GM12878 (cell line): ENCODE data around the gene TMEM127. TPM values are rescaled to one million over a fixed set of nuclear protein-coding genes. Genes with fewer than 3 reads are reported as not detected.

Source experiments
- BACH1 ChIP-seq: fragments of 450-650 bp; IDR thresholded peaks from 2 replicates; pipeline ENCODE4 v1.6.1; 2017; ENCODE audit warnings: mild to moderate bottlenecking, borderline replicate concordance
- BCL11A ChIP-seq: IDR thresholded peaks from 2 replicates; pipeline ENCODE4 v1.6.1; 2011; ENCODE audit warnings: low read depth, low read length
- CBX3 ChIP-seq: fragments of 200-600 bp; sonication (generic); IDR thresholded peaks from 2 replicates; pipeline ENCODE4 v1.6.1; 2016; ENCODE audit warnings: low read depth, borderline replicate concordance
- CHD1 ChIP-seq: IDR thresholded peaks from 2 replicates; pipeline ENCODE4 v1.6.1; 2012; ENCODE audit warnings: low read depth, low read length, improper control_type of control experiment
- HCFC1 ChIP-seq: fragments of 150-350 bp; IDR thresholded peaks from 2 replicates; pipeline ENCODE4 v1.6.1; 2014; ENCODE audit warnings: low read length
- MYC ChIP-seq: IDR thresholded peaks from 2 replicates; pipeline ENCODE4 v1.6.1; 2011; ENCODE audit warnings: mild to moderate bottlenecking, low read length, moderate library complexity, inconsistent platforms; ENCODE audit not compliant: insufficient read depth, insufficient replicate concordance, insufficient read length, severe bottlenecking
- PAX8 ChIP-seq: fragments of 450-650 bp; IDR thresholded peaks from 2 replicates; pipeline ENCODE4 v1.6.1; 2017; ENCODE audit warnings: mild to moderate bottlenecking, moderate library complexity
- SIN3A ChIP-seq: IDR thresholded peaks from 2 replicates; pipeline ENCODE4 v1.6.1; 2012; ENCODE audit warnings: low read depth, low read length, improper control_type of control experiment
- SRF ChIP-seq, 2 experiments: IDR thresholded peaks; 2 replicates each; pipeline ENCODE4 v1.6.1; 2011; ENCODE audit warnings: low read depth in 2 of 2, low read length in 2 of 2, mild to moderate bottlenecking in 1 of 2, moderate library complexity in 1 of 2
- TARDBP ChIP-seq: IDR thresholded peaks from 2 replicates; pipeline ENCODE4 v1.6.1; 2016; ENCODE audit warnings: borderline replicate concordance
- ZNF217 ChIP-seq: fragments of 450-650 bp; IDR thresholded peaks from 2 replicates; pipeline ENCODE4 v1.6.1; 2017; ENCODE audit warnings: antibody characterized with exemption, mild to moderate bottlenecking
- polyA plus RNA-seq, 11 experiments: library from polyadenylated mRNA; depleted of rRNA in 4 of 11; unstranded in 6 of 11; stranded (reverse) in 5 of 11; fragments of >200 nt; fragmentation: Nextera tagmentation in 4 of 11; fragmentation: Illumina TruSeq in 1 of 11; extraction: Ambion mirVana in 4 of 11; extraction: Trizol in 1 of 11; gene quantifications; 1 replicate in 1 of 11; 2 replicates in 10 of 11; pipeline versions ENCODE4 v1.2.1 to v1.2.3, GENCODE V29; 2011 to 2016; ENCODE audit warnings: inconsistent platforms in 2 of 11, missing spikeins in 2 of 11, low read depth in 1 of 11
- total RNA-seq, 4 experiments: library from RNA; depleted of rRNA in 3 of 4; stranded (reverse); fragments of >200 nt in 3 of 4; fragmentation: Illumina TruSeq in 1 of 4; extraction: Trizol in 1 of 4; gene quantifications; 2 replicates each; pipeline versions ENCODE4 v1.2.1 to v1.2.3, GENCODE V29; 2013 to 2021
- TF ChIP-seq, protein P1 (sequence below): IDR thresholded peaks from 2 replicates; pipeline ENCODE4 v1.6.1; 2012; ENCODE audit warnings: improper control_type of control experiment, low read depth, low read length; ENCODE audit not compliant: insufficient replicate concordance
- TF ChIP-seq, protein P2 (sequence below): fragments of 450-650 bp; IDR thresholded peaks from 2 replicates; pipeline ENCODE4 v1.6.1; 2016; ENCODE audit warnings: mild to moderate bottlenecking, moderate library complexity, borderline replicate concordance
- TF ChIP-seq, protein P3 (sequence below): fragments of 150-350 bp; IDR thresholded peaks from 2 replicates; pipeline ENCODE4 v1.6.1; 2016; ENCODE audit warnings: low read depth, low read length
- TF ChIP-seq, protein P4 (sequence below): IDR thresholded peaks from 2 replicates; pipeline ENCODE4 v1.6.1; 2011; ENCODE audit warnings: low read depth, mild to moderate bottlenecking, low read length, moderate library complexity, borderline replicate concordance; ENCODE audit errors: extremely low read depth
- TF ChIP-seq, protein P5 (sequence below): IDR thresholded peaks from 2 replicates; pipeline ENCODE4 v1.6.1; 2012; ENCODE audit warnings: low read depth, low read length, improper control_type of control experiment

The TMEM127 gene
- total and polyA plus RNA-seq, 10 of the 15 experiments (the other 5 are each of a cell fraction or from before 2014, with no cell fraction given): 2.6 to 27.2 (median 17.7) TPM

DNA sequence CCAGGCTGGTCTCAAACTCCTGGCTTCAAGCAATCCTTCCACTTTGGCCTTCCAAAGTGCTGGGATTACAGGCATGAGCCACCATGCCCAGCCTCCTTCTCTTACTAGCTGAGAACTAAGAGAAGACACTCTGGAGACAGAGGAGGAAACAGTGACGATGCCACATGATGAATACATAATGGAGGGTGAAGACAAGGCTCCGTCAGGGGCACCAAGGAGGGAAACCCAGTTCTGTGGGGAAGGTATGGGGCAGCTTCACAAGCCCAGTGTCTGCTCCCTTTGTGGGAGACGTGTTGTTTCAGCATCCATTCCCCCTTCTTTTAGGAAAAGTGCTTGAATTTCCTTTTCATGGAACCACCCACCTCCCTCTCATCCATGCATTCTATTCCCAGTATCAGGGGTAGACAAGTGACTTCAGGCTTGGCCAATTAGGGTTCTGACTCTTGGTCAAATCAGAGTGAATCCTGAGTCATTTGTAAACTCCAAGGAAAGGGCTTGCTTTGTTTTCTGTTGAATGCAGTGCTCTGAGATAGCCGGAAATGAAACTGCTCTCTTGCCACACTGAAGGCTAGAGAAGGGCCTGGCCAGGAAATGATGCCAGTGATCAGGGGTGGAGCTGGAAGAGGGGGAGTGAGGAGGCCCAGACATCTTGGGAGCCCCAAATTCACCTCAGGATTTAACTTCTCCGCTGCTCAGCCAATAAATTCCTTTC is 23.7 kb downstream of the TMEM127 start (continued):
- TF ChIP-seq, protein P1, sequence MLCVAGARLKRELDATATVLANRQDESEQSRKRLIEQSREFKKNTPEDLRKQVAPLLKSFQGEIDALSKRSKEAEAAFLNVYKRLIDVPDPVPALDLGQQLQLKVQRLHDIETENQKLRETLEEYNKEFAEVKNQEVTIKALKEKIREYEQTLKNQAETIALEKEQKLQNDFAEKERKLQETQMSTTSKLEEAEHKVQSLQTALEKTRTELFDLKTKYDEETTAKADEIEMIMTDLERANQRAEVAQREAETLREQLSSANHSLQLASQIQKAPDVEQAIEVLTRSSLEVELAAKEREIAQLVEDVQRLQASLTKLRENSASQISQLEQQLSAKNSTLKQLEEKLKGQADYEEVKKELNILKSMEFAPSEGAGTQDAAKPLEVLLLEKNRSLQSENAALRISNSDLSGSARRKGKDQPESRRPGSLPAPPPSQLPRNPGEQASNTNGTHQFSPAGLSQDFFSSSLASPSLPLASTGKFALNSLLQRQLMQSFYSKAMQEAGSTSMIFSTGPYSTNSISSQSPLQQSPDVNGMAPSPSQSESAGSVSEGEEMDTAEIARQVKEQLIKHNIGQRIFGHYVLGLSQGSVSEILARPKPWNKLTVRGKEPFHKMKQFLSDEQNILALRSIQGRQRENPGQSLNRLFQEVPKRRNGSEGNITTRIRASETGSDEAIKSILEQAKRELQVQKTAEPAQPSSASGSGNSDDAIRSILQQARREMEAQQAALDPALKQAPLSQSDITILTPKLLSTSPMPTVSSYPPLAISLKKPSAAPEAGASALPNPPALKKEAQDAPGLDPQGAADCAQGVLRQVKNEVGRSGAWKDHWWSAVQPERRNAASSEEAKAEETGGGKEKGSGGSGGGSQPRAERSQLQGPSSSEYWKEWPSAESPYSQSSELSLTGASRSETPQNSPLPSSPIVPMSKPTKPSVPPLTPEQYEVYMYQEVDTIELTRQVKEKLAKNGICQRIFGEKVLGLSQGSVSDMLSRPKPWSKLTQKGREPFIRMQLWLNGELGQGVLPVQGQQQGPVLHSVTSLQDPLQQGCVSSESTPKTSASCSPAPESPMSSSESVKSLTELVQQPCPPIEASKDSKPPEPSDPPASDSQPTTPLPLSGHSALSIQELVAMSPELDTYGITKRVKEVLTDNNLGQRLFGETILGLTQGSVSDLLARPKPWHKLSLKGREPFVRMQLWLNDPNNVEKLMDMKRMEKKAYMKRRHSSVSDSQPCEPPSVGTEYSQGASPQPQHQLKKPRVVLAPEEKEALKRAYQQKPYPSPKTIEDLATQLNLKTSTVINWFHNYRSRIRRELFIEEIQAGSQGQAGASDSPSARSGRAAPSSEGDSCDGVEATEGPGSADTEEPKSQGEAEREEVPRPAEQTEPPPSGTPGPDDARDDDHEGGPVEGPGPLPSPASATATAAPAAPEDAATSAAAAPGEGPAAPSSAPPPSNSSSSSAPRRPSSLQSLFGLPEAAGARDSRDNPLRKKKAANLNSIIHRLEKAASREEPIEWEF: no peak
- TF ChIP-seq, protein P2, sequence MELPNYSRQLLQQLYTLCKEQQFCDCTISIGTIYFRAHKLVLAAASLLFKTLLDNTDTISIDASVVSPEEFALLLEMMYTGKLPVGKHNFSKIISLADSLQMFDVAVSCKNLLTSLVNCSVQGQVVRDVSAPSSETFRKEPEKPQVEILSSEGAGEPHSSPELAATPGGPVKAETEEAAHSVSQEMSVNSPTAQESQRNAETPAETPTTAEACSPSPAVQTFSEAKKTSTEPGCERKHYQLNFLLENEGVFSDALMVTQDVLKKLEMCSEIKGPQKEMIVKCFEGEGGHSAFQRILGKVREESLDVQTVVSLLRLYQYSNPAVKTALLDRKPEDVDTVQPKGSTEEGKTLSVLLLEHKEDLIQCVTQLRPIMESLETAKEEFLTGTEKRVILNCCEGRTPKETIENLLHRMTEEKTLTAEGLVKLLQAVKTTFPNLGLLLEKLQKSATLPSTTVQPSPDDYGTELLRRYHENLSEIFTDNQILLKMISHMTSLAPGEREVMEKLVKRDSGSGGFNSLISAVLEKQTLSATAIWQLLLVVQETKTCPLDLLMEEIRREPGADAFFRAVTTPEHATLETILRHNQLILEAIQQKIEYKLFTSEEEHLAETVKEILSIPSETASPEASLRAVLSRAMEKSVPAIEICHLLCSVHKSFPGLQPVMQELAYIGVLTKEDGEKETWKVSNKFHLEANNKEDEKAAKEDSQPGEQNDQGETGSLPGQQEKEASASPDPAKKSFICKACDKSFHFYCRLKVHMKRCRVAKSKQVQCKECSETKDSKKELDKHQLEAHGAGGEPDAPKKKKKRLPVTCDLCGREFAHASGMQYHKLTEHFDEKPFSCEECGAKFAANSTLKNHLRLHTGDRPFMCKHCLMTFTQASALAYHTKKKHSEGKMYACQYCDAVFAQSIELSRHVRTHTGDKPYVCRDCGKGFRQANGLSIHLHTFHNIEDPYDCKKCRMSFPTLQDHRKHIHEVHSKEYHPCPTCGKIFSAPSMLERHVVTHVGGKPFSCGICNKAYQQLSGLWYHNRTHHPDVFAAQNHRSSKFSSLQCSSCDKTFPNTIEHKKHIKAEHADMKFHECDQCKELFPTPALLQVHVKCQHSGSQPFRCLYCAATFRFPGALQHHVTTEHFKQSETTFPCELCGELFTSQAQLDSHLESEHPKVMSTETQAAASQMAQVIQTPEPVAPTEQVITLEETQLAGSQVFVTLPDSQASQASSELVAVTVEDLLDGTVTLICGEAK: peak; percentile 45; the same call in 1 of the 2 replicates
- TF ChIP-seq BACH1: 0 out of 2 replicates have a peak, but pooled peaks have one; percentile 57
- TF ChIP-seq PAX8: no peak
- no peak for TF ChIP-seq SIN3A
- 0 out of 2 replicates have a peak, but pooled peaks have one; percentile 39 for TF ChIP-seq BCL11A
- no peak for TF ChIP-seq HCFC1
- TF ChIP-seq TARDBP: no peak
- TF ChIP-seq, protein P3, sequence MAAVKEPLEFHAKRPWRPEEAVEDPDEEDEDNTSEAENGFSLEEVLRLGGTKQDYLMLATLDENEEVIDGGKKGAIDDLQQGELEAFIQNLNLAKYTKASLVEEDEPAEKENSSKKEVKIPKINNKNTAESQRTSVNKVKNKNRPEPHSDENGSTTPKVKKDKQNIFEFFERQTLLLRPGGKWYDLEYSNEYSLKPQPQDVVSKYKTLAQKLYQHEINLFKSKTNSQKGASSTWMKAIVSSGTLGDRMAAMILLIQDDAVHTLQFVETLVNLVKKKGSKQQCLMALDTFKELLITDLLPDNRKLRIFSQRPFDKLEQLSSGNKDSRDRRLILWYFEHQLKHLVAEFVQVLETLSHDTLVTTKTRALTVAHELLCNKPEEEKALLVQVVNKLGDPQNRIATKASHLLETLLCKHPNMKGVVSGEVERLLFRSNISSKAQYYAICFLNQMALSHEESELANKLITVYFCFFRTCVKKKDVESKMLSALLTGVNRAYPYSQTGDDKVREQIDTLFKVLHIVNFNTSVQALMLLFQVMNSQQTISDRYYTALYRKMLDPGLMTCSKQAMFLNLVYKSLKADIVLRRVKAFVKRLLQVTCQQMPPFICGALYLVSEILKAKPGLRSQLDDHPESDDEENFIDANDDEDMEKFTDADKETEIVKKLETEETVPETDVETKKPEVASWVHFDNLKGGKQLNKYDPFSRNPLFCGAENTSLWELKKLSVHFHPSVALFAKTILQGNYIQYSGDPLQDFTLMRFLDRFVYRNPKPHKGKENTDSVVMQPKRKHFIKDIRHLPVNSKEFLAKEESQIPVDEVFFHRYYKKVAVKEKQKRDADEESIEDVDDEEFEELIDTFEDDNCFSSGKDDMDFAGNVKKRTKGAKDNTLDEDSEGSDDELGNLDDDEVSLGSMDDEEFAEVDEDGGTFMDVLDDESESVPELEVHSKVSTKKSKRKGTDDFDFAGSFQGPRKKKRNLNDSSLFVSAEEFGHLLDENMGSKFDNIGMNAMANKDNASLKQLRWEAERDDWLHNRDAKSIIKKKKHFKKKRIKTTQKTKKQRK: no peak
- TF ChIP-seq, protein P4, sequence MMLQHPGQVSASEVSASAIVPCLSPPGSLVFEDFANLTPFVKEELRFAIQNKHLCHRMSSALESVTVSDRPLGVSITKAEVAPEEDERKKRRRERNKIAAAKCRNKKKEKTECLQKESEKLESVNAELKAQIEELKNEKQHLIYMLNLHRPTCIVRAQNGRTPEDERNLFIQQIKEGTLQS: no peak
- TF ChIP-seq CHD1: no peak
- no peak for TF ChIP-seq CBX3
- TF ChIP-seq, protein P5, sequence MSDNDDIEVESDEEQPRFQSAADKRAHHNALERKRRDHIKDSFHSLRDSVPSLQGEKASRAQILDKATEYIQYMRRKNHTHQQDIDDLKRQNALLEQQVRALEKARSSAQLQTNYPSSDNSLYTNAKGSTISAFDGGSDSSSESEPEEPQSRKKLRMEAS: no peak
- TF ChIP-seq ZNF217: no peak
- no peak for TF ChIP-seq MYC
- TF ChIP-seq SRF (IDR thresholded peaks at IDR 0.05; ENCODE audit: low read depth in 2 of 2, low read length in 2 of 2): no peak
